Measurements from ENCODE around the gene SPESP1.
"Not testable (repeated sequence)": the region's sequence is repeated elsewhere in the genome, so short reads cannot be mapped to it uniquely, and the experiment has no call there.

The SPESP1 gene

DNA sequence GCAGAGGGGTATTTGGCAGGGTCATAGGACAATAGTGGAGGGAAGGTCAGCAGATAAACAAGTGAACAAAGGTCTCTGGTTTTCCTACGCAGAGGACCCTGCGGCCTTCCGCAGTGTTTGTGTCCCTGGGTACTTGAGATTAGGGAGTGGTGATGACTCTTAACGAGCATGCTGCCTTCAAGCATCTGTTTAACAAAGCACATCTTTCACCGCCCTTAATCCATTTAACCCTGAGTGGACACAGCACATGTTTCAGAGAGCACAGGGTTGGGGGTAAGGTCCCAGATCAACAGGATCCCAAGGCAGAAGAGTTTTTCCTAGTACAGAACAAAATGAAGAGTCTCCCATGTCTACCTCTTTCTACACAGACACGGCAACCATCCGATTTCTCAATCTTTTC, 33.4 kb downstream of the SPESP1 start:
- DNase-seq (ENCODE audit: low spot score): not testable (repeated sequence)

GRCh38 chr15:68966996-68967395, 36.7 kb downstream of the SPESP1 start:
- DNase-seq (ENCODE audit: low spot score): no peak

DNA sequence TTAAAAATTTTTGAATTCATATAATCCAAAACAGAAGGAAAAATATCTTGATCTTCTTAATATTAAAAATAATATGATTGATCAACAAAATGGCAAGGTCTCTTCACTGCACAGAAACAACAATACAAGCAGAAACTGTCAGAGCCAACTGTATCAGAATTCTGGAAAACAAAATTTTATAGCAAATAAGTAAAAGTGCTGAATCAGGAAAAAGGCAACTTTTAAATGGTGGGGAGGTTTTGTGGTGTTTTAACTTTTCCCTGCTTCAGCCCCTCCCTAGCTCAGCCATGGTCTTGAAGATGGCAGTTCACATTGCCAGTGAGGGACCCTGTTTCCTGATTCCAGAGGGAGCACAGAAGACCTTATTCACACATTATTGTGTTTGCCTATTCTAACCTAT, 37.6 kb downstream of the SPESP1 start:
- DNase-seq (ENCODE audit: low spot score): no peak

DNA sequence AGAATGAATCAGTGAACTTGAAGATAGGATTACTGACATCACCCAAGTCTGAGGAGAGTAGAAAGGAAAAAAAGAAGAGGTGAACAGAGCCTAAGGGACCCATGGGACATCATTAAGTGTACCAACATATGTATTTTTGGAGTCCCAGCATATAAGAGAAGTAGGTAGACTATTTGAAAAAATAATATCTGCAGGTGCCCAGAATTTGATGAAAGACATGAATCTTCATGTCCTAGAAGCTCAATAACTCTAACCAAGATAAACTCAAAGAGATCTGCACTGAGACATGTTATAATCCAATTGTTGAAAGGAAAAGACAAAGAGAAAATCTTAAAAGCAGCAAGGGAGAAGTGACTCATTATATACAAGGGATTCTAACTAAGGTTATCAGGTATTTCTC, 39.0 kb downstream of the SPESP1 start:
- DNase-seq (ENCODE audit: low spot score): no peak

- DNase-seq (ENCODE audit: low spot score): no peak
These were observed 42.1 kb downstream of the SPESP1 start for GRCh38 chr15:68972201-68973065.

GRCh38 chr15:68975651-68976160, 45.4 kb downstream of the SPESP1 start:
- DNase-seq (ENCODE audit: low spot score): not testable (repeated sequence)

GRCh38 chr15:68977426-68977825, 47.1 kb downstream of the SPESP1 start:
- not testable (repeated sequence) for DNase-seq (ENCODE audit: low spot score)

DNA sequence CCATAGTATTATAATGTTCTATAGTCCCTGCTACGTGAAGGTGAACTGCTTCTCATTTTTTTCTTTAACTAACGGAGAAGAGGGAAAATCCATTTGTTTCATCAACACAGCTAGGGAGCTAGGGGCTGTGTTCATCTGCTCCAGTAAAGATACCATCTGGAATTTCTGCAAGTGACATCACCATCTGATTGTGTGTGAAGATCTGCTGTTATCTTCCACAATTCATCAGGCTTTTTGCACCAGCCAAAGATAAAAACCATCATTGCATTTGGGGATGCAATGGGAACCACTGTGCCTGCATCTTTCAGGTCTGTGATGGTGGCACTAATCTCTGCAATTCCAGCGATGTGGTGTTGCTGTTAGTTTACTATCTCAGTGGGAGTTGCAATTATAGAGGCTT, 48.7 kb downstream of the SPESP1 start:
- DNase-seq (ENCODE audit: low spot score): no peak

- DNase-seq (ENCODE audit: low spot score): no peak
These were observed 49.5 kb downstream of the SPESP1 start for GRCh38 chr15:68979816-68980215.

GRCh38 chr15:68980786-68981185, 50.5 kb downstream of the SPESP1 start:
- no peak for DNase-seq (ENCODE audit: low spot score)

- no peak for DNase-seq (ENCODE audit: low spot score)
These were observed 51.6 kb downstream of the SPESP1 start for GRCh38 chr15:68981941-68982340.

DNA sequence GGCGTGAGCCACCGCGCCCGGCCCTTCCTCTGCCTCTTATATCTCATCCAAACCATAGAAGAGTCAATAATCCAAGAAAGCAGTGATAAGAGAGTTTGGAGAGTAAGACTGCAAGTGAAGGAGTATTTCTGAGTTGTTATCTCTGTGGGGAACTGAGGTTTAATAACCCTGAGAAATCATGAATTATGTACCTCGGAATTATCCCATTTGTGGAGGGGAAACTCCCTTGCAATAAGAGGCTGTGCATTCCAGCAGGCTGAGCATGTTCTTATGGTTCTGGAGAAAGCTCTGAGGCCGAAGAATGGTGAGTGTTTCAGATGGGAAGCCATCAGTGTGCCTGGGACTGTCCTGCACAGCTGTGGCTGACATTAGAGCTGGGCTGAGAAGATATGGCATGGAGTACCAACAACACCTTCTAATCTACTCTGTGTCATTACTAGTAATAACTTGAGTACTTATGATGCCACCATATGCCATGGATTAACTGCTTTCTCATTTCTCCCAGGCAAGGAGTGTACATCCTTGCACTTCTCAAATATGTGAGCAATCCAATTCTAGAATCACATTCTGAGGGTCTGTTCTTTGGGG, 52.7 kb downstream of the SPESP1 start:
- no peak for DNase-seq (ENCODE audit: low spot score)

DNA sequence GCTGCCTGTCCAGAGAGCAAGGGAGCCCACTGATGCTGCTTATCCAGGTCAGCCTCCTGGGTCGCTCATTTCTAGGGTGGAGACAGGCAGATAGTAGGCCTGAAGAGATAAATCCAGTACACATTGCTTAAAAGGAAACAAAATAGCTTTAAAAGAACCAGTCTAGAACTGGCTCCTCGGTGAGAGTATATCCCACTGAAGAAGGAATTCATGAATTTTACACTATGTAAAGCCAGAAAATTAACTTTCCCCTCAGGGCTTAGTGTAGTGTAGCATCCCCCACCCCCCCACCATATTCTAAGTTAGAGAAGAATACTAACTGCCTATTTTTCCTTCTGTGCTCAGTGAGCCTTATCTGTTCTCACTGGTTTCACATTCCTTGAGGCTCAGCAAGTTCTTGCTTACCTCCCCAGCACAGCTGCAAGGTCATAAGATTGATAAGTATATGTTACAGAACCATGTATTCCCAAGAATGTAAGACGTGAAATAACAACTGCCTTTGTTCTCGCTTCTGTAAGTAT, 53.7 kb downstream of the SPESP1 start:
- no peak for DNase-seq (ENCODE audit: low spot score)

- no peak for DNase-seq (ENCODE audit: low spot score)
These were observed 54.3 kb downstream of the SPESP1 start for GRCh38 chr15:68984586-68984985.

- DNase-seq (ENCODE audit: low spot score): no peak
These were observed 55.1 kb downstream of the SPESP1 start for GRCh38 chr15:68985361-68985891.

GRCh38 chr15:68986322-68986721, 56.0 kb downstream of the SPESP1 start:
- no peak for DNase-seq (ENCODE audit: low spot score)

DNA sequence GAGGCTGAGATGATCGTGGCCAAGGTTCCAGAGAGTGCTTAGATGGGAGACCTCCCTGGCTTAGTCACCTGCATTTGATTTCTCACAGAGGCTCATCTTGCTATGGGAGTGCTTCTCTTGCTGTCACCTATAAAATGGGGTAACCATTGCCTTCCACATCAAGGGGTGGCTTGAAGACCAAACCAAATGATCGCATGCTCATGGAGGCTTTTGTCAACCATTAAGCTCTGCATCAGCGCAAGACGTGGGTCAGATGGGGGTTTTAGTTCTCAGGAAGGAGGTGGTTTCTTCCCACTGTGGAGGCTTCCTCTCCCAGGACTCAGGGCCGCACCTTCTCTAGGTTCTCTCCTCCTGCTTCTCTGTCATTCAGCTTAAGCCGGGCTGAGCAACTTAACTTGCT, 56.8 kb downstream of the SPESP1 start:
- no peak for DNase-seq (ENCODE audit: low spot score)

GRCh38 chr15:68987676-68988075, 57.4 kb downstream of the SPESP1 start:
- DNase-seq (ENCODE audit: low spot score): no peak

DNA sequence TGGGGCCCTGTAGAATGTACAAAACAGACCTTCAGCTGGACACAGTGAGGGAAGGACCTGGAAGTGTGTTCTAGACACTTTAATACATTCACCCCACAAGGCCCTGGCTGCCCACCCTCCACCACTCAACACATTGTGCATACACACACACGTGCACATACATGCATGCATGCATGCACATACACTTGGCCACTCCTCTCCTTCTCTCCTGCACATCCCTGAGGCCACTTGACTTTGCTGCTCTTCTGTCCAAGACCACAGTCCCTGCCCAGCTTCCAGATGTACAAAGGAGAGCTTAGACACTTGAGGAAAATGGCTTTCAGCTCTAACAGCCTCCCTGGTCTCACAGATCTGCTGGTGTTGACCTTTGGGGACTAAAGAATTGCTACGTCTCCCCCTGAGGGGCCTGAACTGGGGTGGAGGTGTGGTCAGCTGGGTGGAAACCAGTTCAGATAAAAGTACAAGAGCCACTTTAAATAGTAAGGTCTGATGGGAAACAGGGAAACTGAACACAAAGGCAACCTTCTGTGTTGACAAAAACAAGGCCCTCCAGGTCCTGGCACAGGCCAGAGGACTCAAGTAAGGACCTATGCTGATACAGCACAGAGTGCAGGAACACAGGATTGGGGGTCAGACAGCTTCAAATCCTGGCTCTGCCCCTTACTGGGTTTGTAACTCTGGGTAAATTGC, 59.4 kb downstream of the SPESP1 start:
- DNase-seq (ENCODE audit: low spot score): no peak

- DNase-seq (ENCODE audit: low spot score): no peak
These were observed 60.1 kb downstream of the SPESP1 start for GRCh38 chr15:68990231-68990991.

DNA sequence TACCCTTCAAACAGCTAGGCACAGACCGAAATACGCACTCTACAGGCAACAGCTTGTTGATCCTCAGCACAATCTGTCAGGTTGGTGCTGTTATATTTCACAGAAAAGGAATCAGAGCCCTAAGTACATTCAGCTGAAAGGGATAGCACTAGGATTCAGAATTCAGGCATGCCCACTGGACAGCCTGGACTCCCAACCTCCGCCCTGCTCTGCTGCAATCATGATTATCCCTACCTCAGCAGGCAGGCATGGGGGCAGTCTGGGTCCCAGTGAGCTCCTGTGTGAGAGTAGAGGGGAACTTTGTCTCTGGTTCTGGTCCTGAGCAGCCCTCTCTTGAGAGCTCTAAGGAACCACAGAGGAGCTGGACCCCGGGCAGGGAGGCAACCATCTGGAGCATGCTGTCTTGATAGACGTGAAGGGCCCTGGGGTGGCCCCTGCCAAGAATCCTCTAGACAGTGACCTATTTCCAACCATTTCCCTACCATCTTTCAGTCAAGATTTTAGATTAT, 60.7 kb downstream of the SPESP1 start:
- DNase-seq (ENCODE audit: low spot score): no peak
